NCI-H2227 (cell line): ENCODE measurements around the gene NRXN2.
"Not testable (repeated sequence)": the region's sequence is repeated elsewhere in the genome, so short reads cannot be mapped to it uniquely, and the experiment has no call there.

ENCODE experiments used
- DNase-seq: peaks from one replicate; lab custom pipeline; 2025; ENCODE audit not compliant: unreplicated experiment; lab: John Stamatoyannopoulos, UW

NRXN2 gene

GRCh38 chr11:64705501-64705900 is 17.5 kb downstream of the NRXN2 start:
- DNase-seq: no peak

GRCh38 chr11:64703048-64703447 is 19.9 kb downstream of the NRXN2 start:
- DNase-seq: no peak

GRCh38 chr11:64701956-64702355 is 21.0 kb downstream of the NRXN2 start:
- DNase-seq: not testable (repeated sequence)

GRCh38 chr11:64698427-64698826 is 24.6 kb downstream of the NRXN2 start:
- DNase-seq: no peak

- no peak for DNase-seq
Observed at GRCh38 chr11:64697663-64698375, 25.2 kb downstream of the NRXN2 start.

- no peak for DNase-seq
Observed at GRCh38 chr11:64696045-64696444, 27.0 kb downstream of the NRXN2 start.

GRCh38 chr11:64695548-64695947 is 27.4 kb downstream of the NRXN2 start:
- no peak for DNase-seq

GRCh38 chr11:64694821-64695365 is 28.1 kb downstream of the NRXN2 start:
- DNase-seq: peak; percentile 82

- no peak for DNase-seq
Observed at GRCh38 chr11:64694026-64694755, 28.8 kb downstream of the NRXN2 start.

- DNase-seq: no peak
Observed at GRCh38 chr11:64692764-64693331, 30.1 kb downstream of the NRXN2 start.

GRCh38 chr11:64691543-64691942 is 31.5 kb downstream of the NRXN2 start:
- DNase-seq: no peak

- no peak for DNase-seq
Observed at GRCh38 chr11:64690235-64690634, 32.8 kb downstream of the NRXN2 start.

GRCh38 chr11:64688534-64688982 is 34.4 kb downstream of the NRXN2 start:
- DNase-seq: peak; percentile 94

- DNase-seq: no peak
Observed at GRCh38 chr11:64687643-64688533, 35.1 kb downstream of the NRXN2 start.

- DNase-seq: no peak
Observed at GRCh38 chr11:64687204-64687603, 35.8 kb downstream of the NRXN2 start.

GRCh38 chr11:64686466-64687170 is 36.4 kb downstream of the NRXN2 start:
- no peak for DNase-seq

- DNase-seq: no peak
Observed at GRCh38 chr11:64685536-64685935, 37.5 kb downstream of the NRXN2 start.

- DNase-seq: no peak
Observed at GRCh38 chr11:64684357-64684756, 38.6 kb downstream of the NRXN2 start.

- DNase-seq: no peak
Observed at GRCh38 chr11:64681171-64681570, 41.8 kb downstream of the NRXN2 start.

- no peak for DNase-seq
Observed at GRCh38 chr11:64679846-64680245, 43.2 kb downstream of the NRXN2 start.
